Activated gamma-delta T cell treated with Interleukin-2 at 50 U/mL for 16 hours (primary cell): ENCODE measurements around the gene COPB2.

Experiments used
- DNase-seq: peaks from one replicate; pipeline ENCODE4 v3.0.0-alpha.2; 2020

Gene COPB2

GRCh38 chr3:139327231-139327630 lies 62.2 kb downstream of the COPB2 start:
- DNase-seq, result no peak

GRCh38 chr3:139326707-139327106 lies 62.7 kb downstream of the COPB2 start:
- no peak for DNase-seq

GRCh38 chr3:139326131-139326530 lies 63.3 kb downstream of the COPB2 start:
- no peak for DNase-seq

- DNase-seq, result no peak
These were observed 63.9 kb downstream of the COPB2 start for GRCh38 chr3:139325551-139325950.

- no peak for DNase-seq
These were observed 65.0 kb downstream of the COPB2 start for GRCh38 chr3:139324456-139324855.

GRCh38 chr3:139323146-139323545 lies 66.3 kb downstream of the COPB2 start:
- no peak for DNase-seq

GRCh38 chr3:139322346-139322745 lies 67.1 kb downstream of the COPB2 start:
- no peak for DNase-seq

- DNase-seq, result no peak
These were observed 68.7 kb downstream of the COPB2 start for GRCh38 chr3:139320551-139321309.

- DNase-seq, result no peak
These were observed 69.7 kb downstream of the COPB2 start for GRCh38 chr3:139319428-139320402.

- no peak for DNase-seq
These were observed 70.6 kb downstream of the COPB2 start for GRCh38 chr3:139318826-139319225.

GRCh38 chr3:139318431-139318816 lies 71.0 kb downstream of the COPB2 start:
- DNase-seq, result no peak

- no peak for DNase-seq
These were observed 71.6 kb downstream of the COPB2 start for GRCh38 chr3:139317660-139318430.

- DNase-seq, result no peak
These were observed 72.2 kb downstream of the COPB2 start for GRCh38 chr3:139317215-139317614.

- DNase-seq, result no peak
These were observed 75.5 kb downstream of the COPB2 start for GRCh38 chr3:139313921-139314320.

- DNase-seq, result no peak
These were observed 76.5 kb downstream of the COPB2 start for GRCh38 chr3:139312959-139313358.

GRCh38 chr3:139312416-139312815 lies 77.0 kb downstream of the COPB2 start:
- DNase-seq, result no peak

GRCh38 chr3:139311557-139311956 lies 77.9 kb downstream of the COPB2 start:
- no peak for DNase-seq

GRCh38 chr3:139310474-139310933 lies 78.9 kb downstream of the COPB2 start:
- DNase-seq, result no peak

- DNase-seq, result no peak
These were observed 79.6 kb downstream of the COPB2 start for GRCh38 chr3:139309880-139310279.

- no peak for DNase-seq
These were observed 80.3 kb downstream of the COPB2 start for GRCh38 chr3:139309061-139309591.

GRCh38 chr3:139308560-139308959 lies 80.9 kb downstream of the COPB2 start:
- DNase-seq, result no peak
